GM12874 (cell line): Measurements from ENCODE around the gene ACVR1B.

Experiments
- CTCF ChIP-seq: IDR thresholded peaks from 2 replicates; pipeline ENCODE4 v1.5.1; 2011; ENCODE audit warnings: low read depth, mild to moderate bottlenecking, control low read depth, low read length, moderate library complexity; ENCODE audit not compliant: insufficient read depth

Gene ACVR1B

GRCh38 chr12:51951199-51951842, at the start of gene ACVR1B:
Gene ACVR1B, plus strand, starts transcription at chr12:51951699. Its CDS starts 45 bp downstream, at chr12:51951744.
- no peak for TF ChIP-seq CTCF

GRCh38 chr12:51901881-51902280, 49.6 kb upstream of the ACVR1B start:
- TF ChIP-seq CTCF, result no peak

GRCh38 chr12:51904951-51905470, 46.5 kb upstream of the ACVR1B start:
- no peak for TF ChIP-seq CTCF

- no peak for TF ChIP-seq CTCF
Observed at GRCh38 chr12:51905471-51906429, 45.7 kb upstream of the ACVR1B start.

- TF ChIP-seq CTCF, result no peak
Observed at GRCh38 chr12:51906430-51907082, 44.9 kb upstream of the ACVR1B start.

GRCh38 chr12:51907083-51907855, 44.2 kb upstream of the ACVR1B start, which contains the start of gene ACVRL1:
Gene ACVRL1, plus strand, starts transcription at chr12:51907504. Its CDS starts 4,971 bp downstream, at chr12:51912475.
- TF ChIP-seq CTCF, result no peak
